DND-41 (cell line): ENCODE data around the gene YPEL3.

ENCODE experiments used
- ATAC-seq: fragments of 200-7000 bp; cut with Tn5 transposase; 3 replicates; pipeline ENCODE4 v1.9.1; 2021; ENCODE audit warnings: low read depth; ENCODE audit not compliant: insufficient read depth
- DNase-seq: peaks from one replicate; pipeline ENCODE4 v3.0.0-alpha.2; 2020
- H2AFZ ChIP-seq: 2 replicates; pipeline ENCODE4 v1.6.0; 2012; ENCODE audit warnings: low read depth, low read length
- H3K27ac ChIP-seq: 2 replicates; pipeline ENCODE4 v1.5.1; 2012; ENCODE audit warnings: low read length, inconsistent platforms
- H3K27me3 ChIP-seq: fragments of 200-600 bp; sonication (generic); 2 replicates; pipeline ENCODE4 v1.6.0; 2012; ENCODE audit warnings: low read length, mild to moderate bottlenecking, inconsistent platforms; ENCODE audit not compliant: insufficient read depth, poor library complexity
- H3K36me3 ChIP-seq: 2 replicates; pipeline ENCODE4 v1.5.1; 2012; ENCODE audit warnings: low read length, inconsistent platforms; ENCODE audit not compliant: insufficient read depth
- H3K4me1 ChIP-seq: 2 replicates; pipeline ENCODE4 v1.5.1; 2012; ENCODE audit warnings: mild to moderate bottlenecking, low read length; ENCODE audit not compliant: insufficient read depth
- H3K4me2 ChIP-seq: 2 replicates; pipeline ENCODE4 v1.6.0; 2012; ENCODE audit warnings: mild to moderate bottlenecking, moderate library complexity, low read length, inconsistent platforms; ENCODE audit not compliant: insufficient read depth
- H3K4me3 ChIP-seq, 2 experiments: fragments of 200-600 bp in 1 of 2; shearing (Covaris generic) in 1 of 2; 2 replicates each; pipeline ENCODE4 v1.5.1; 2012 to 2016; ENCODE audit warnings: inconsistent platforms in 2 of 2, low read length in 2 of 2, mild to moderate bottlenecking in 2 of 2, low read depth in 1 of 2, moderate library complexity in 1 of 2
- H3K79me2 ChIP-seq: 2 replicates; pipeline ENCODE4 v1.6.0; 2012; ENCODE audit warnings: low read length, inconsistent platforms; ENCODE audit not compliant: insufficient read depth
- H3K9ac ChIP-seq: 2 replicates; pipeline ENCODE4 v1.6.0; 2012; ENCODE audit warnings: low read depth, mild to moderate bottlenecking, inconsistent platforms, low read length, moderate library complexity
- H3K9me3 ChIP-seq: 2 replicates; pipeline ENCODE4 v1.5.1; 2012; ENCODE audit warnings: low read length, moderate library complexity, mild to moderate bottlenecking, inconsistent platforms; ENCODE audit not compliant: insufficient read depth, severe bottlenecking
- H4K20me1 ChIP-seq: 2 replicates; pipeline ENCODE4 v1.6.0; 2012; ENCODE audit warnings: low read length; ENCODE audit not compliant: insufficient read depth
- CTCF ChIP-seq: IDR thresholded peaks from 2 replicates; pipeline ENCODE4 v1.5.1; 2012; ENCODE audit warnings: borderline replicate concordance, low read length, moderate library complexity, mild to moderate bottlenecking; ENCODE audit not compliant: poor library complexity, severe bottlenecking; ENCODE audit errors: extremely low read depth
- EZH2 ChIP-seq: IDR thresholded peaks from 3 replicates; pipeline ENCODE4 v1.6.1; 2012; ENCODE audit warnings: borderline replicate concordance, low read depth, mild to moderate bottlenecking, moderate library complexity, low read length, inconsistent platforms; ENCODE audit not compliant: severe bottlenecking

The YPEL3 gene

DNA sequence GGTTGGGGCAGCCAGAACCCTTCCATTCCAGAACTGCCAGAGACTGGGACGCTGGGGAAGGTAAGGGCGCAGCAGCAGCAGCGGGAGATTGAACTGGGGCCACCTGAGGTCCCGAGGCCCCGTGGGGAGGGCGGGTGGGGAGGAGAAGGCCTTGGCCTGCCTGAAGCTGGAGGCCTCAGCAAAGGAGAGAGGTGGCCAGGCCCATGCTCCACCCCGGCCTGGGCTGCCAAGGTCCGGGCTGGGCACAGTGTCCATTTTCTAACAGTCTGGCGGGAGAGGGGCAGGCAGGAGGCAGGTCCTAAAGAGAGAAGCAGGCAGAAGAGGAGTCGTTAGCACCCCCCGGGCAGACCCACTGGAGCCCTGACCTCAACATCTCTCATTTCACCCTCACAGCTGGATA is 18.4 kb upstream of the YPEL3 start:
- ATAC-seq = no peak
- Histone ChIP-seq H3K9me3 (no peaks in the 10 kb centered on the region), H3K4me3 (no peak overlapping the region), H3K4me1 (no peaks in the 10 kb centered on the region), H3K27ac (no peak overlapping the region), H3K9ac (no peak overlapping the region), H3K79me2 (no peaks in the 10 kb centered on the region), H2AFZ (no peak overlapping the region), H3K36me3 (peaks cover 60% of the 10 kb centered on the region), H4K20me1 (no peaks in the 10 kb centered on the region), H3K4me2 (no peak overlapping the region), H3K27me3 (no peaks in the 10 kb centered on the region)
- no peak for DNase-seq
- TF ChIP-seq EZH2 = no peak
- no peak for TF ChIP-seq CTCF

DNA sequence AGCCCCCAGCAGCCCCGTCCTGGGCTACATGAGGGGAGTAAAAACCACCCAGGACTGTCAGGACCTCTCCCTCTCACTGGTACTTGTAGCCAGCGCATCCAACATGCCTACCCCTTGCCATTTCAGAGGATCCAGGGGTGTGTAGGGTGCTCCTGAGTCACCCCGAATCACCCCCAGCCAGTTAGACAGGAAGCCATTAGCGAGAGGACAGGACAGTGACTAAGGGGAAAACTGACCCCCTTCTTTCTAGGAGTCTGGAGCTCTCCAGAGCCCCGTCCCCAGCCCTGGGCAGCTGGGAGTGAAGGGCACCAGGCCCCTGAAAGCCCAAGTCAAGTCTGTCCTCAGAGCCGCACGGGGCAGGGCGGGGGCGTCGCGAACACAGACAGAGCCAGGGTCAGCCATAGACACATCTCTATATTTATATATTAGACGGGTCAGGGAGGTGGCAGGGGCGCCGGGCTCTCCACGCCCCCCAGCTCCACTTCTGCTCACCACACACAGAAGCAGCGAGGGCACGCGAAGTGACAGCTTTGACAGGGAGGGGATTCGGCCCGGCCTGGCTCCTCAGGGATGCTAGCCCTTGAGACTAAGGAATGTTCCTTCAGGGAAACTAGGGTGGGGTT is 17.8 kb upstream of the YPEL3 start:
- Histone ChIP-seq H3K9me3 (no peaks in the 10 kb centered on the region), H3K36me3 (peaks cover 56% of the 10 kb centered on the region), H2AFZ (no peak overlapping the region), H3K27ac (no peak overlapping the region), H3K9ac (no peak overlapping the region), H3K4me2 (no peak overlapping the region), H3K79me2 (no peaks in the 10 kb centered on the region), H3K27me3 (no peaks in the 10 kb centered on the region), H3K4me1 (no peaks in the 10 kb centered on the region), H3K4me3 (no peak overlapping the region), H4K20me1 (no peaks in the 10 kb centered on the region)
- DNase-seq = no peak
- TF ChIP-seq CTCF (no peak), EZH2 (no peak)
- 0 out of 3 replicates have a peak, but pooled peaks have one; percentile 11 for ATAC-seq

GRCh38 chr16:30113031-30113710 is 17.2 kb upstream of the YPEL3 start, which contains the start of gene GDPD3:
GDPD3 (minus strand) TSS chr16:30113537; CDS start chr16:30113478, 59 bp downstream.
- Histone ChIP-seq H3K79me2 (no peaks in the 10 kb centered on the region), H3K4me2 (no peak within 1 kb of the TSS), H3K4me3 (no peak within 1 kb of the TSS), H3K36me3 (peaks cover 55% of the 10 kb centered on the region), H4K20me1 (no peaks in the 10 kb centered on the region), H3K27me3 (no peaks in the 10 kb centered on the region), H3K27ac (no peak within 1 kb of the TSS), H2AFZ (no peak within 1 kb of the TSS), H3K9ac (no peak within 1 kb of the TSS), H3K4me1 (no peaks in the 10 kb centered on the region), H3K9me3 (no peaks in the 10 kb centered on the region)
- ATAC-seq (0 out of 3 replicates have a peak, but pooled peaks have one; percentile 7), DNase-seq (no peak)
- no peak for TF ChIP-seq EZH2
- no peak for TF ChIP-seq CTCF
